HG02870 (cell line): ENCODE data around the gene NRBP1.

ENCODE experiments used
- ATAC-seq: cut with Tn5 transposase; IDR thresholded peaks from one replicate; pipeline ENCODE4 v1.9.1; 2021; ENCODE audit warnings: mild to moderate bottlenecking, moderate library complexity; ENCODE audit not compliant: unreplicated experiment

NRBP1 gene

DNA sequence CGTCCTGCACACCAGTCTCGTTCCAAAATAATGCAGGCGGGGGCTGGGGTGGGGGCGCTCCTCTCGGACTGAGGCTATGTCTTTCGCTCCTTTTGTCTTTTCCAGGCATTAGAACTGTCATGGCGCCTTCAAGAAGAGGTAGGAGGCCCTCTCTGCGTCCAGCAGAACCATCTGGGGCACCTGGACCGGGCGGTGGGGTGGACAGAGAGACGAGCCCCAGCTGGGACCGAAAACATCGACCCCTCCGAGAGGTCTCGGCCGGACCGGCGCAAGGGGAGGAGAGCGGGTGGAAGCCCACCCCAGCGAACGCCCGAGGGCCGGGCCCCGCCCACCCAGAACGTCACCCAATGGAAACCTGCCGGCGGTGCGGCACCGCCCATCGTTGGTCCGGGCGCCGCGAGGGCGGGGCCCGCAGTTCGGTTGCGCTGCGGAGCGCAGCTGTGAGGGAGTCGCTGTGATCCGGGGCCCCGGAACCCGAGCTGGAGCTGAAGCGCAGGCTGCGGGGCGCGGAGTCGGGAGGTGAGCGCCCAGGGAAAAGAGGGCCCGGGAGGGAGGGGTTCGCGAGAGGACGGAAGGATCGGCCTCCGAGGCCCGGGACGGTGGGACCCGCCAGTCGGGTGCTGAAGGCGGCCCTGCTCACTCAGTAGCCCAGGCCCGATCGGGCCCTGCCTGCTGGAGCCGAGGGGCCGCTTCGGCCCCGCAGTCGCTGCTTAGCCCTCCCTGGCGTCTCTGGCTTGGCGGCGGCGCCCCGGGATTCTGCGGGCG, at the start of gene NRBP1:
Gene NRBP1 (plus strand): TSS at position 419 of the 765 bp plus-strand sequence. CDS start 4,643 bp downstream, outside the sequence.
- peak; percentile 86 for ATAC-seq

- ATAC-seq: no peak
Observed at GRCh38 chr2:27378809-27379290, 49.6 kb upstream of the NRBP1 start.

GRCh38 chr2:27379383-27379835, 49.0 kb upstream of the NRBP1 start:
- no peak for ATAC-seq

DNA sequence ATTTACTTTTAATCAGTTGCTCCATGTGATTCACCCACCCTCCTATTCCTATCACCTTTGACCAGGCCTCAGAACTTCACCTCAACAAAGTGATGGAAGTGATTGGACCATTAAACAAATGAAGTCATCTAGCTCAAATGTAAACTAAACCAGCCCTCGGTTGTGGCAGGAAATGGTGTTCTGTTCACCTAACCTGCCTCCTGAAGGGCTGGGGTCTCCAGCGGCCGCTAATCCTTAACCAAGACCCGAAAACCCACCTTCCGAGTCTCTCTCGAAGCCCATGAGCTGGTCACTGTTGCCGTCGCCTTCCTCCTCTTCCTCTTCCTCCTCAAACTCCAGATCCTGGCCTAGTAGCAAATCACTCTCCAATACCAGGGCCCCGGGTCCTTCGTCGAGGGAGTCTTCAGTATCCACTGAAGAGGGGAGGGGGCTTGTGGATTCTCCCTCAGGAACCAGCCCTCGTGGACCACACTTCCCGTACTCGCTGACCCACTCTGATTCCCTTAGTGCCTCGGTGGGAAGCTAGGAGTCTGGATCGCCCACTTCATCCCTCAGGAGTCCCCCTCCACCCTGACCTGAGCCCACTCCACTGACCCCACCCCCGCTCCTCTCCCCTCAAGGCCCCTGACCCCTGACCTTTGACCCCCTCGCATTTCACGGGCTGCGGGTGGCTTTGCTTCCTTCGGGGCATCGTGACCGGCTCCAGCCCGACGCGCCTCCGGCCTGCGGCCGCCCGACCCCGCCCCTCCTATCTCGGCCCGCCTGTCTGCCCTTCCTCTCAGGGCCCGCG, 48.4 kb upstream of the NRBP1 start:
- ATAC-seq: peak; percentile 30

DNA sequence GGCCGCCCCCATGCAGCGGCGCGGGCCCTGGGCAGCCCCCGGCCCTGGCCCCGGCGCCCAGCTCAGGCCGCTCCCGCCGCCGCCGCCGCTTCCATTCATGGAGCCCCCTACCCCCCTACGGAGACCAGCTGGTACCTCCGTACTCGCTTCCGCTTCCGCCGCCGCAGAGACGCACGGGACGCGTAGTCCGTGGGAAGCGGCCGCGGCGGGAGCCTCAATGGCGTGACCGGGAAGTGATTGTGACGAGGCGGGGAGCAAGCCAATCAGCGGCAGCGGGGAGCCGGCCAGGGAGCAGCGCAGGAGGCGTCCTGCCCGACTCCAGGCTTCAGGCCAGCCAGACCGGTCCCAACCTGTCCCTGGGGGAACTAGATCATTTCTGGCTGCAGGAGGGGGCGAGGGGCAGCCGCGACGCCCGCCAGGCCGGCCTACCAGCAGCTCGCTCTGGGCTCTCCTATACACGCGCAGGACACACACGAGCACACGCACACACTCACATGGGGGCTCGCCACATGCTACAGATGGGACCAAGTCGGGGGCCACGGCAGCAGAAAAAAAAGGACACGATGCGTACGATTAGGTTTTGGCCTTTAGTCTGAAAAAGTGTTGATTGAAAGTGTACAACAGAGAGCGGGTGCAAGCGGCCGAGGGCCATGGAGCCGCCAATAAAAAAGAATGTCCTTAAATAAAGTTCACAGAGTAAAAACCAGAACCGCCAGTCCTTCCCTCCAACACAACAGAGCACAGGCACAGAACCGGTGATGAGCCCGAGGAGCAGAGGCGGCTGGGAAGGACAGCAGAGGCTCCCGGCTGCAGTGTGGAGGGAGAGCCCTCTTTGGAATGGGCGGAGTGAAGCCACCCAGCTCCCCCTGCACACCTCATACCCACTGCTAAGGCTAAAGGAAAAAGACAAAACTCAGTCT, 47.5 kb upstream of the NRBP1 start, which contains the start of gene ZNF513:
Gene ZNF513 (minus strand): TSS at position 109 of the 920 bp plus-strand sequence. CDS start 208 bp downstream, outside the sequence.
- peak; percentile 84 for ATAC-seq

GRCh38 chr2:27381577-27382181, 46.8 kb upstream of the NRBP1 start:
- ATAC-seq: no peak

- ATAC-seq: no peak
Observed at GRCh38 chr2:27390822-27391679, 37.4 kb upstream of the NRBP1 start.

DNA sequence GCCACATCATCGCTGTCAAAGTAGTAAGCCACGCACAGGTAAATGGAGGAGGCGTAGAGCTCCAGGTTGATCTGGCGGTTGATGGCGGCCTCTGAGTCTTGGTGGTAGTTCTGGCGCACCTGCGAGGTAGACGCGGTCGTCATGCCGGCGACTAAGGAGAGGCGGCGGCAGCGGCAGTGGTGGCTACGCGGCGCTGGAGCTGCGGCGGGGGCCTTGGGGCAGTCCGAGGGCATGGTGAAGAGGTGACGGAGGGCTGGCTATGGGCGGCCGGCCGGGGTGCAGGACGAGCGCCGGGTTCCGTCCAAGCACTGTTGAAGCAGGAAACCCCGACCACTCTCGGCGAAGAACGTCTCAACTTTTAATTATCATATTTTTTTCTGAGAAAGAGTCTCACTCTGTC, 35.2 kb upstream of the NRBP1 start:
- ATAC-seq: no peak

GRCh38 chr2:27398962-27399361, 29.5 kb upstream of the NRBP1 start:
- no peak for ATAC-seq

- no peak for ATAC-seq
Observed at GRCh38 chr2:27400348-27401135, 27.9 kb upstream of the NRBP1 start.

DNA sequence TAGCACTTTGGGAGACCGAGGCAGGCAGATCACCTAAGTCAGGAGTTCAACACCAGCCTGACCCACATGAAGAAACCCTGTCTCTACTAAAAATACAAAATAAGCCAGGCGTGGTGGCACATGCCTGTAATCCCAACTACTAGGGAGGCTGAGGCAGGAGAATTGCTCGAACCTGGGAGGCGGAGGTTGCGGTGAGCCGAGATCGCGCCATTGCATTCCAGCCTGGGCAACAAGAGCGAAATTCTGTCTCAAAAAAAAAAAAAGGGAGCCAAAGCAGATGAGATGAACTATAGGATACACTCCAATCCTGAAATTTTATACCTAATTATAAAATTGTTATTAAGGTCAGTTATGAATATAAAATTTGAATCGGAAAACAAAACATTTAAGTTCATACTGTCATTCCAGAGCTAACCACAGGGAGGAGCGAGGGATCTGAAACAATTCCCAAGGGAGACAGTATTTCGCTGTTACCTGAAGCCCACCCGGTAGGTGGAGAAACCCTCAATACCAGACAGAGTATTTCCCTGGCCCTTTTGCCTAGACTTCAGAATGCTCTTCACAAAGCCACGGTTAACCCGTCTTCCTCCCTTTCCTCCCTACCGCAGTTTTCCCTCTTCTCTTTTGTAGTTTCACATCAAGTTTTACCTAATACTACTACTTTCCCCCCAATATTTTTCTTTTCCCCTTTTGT, 20.5 kb upstream of the NRBP1 start:
- ATAC-seq: no peak

DNA sequence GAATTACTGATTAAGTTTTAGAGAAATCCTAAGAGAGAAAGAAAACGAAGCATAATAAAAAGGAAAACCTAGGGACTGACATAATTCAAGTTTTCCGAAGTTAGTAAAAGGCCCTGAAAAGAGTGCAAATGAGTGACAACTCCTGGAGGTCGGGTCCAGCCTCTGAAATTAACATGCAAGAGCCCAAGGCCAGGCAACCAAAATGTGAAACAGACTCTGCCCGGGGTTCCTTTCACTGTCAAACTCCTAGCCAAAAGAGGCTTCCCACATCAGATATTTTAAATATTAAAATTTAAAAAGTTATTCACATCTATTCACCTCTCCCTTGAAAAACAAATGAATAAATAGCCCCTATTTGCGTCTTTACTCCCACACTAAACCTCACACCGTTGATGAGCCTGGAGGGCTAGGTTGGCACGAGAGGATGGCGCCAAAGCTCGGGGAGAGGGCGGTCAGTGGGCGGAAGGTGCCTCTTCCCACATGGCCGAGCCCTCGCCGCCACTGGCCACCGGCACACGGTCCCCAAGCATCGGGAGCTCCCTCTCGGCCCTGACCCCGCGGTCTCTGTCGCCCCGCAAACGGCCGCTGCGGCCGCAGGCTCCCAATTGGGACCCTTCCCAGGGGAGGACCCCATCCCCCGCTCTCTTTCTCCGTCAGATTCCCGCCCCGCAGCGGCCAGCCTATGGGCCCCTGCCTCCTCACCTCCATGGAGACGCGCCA, 19.7 kb upstream of the NRBP1 start:
- peak; percentile 18 for ATAC-seq

- peak; percentile 86 for ATAC-seq
Observed at GRCh38 chr2:27409321-27410073, 18.9 kb upstream of the NRBP1 start, which contains the start of gene PPM1G. Gene PPM1G, minus strand, starts transcription at chr2:27409591. Its CDS starts 169 bp downstream, at chr2:27409422.

DNA sequence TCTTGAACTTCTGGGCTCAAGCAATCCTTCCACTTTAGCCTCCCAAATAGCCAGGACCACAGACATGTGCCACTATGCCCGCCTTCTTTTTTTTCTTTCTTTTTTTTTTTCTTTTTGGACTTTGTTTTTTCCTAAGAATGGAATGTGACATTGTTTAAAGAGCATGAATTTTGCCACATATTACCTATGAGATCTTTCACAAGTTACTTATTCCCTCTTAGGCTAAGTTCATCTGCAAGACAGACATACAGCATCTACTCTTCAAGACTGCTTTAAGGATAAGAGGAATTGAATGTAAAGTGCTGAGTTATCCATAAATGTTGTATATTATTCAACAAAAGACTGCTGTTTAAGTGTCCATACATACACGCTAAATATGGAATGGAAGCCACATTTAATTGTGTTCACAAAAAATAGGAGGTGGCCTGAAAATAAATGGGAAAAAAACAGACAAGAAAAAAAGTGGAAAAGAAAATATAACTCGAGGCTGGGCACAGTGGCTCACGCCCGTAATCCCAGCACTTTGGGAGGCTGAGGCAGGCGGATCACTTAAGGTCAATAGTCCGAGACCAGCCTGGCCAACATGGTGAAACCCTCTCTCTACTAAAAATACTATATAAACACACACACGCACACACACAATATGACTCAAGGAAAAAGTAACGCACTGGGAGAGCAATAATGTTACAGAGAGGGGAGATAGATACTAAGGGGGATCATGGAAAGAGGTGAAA, 15.8 kb upstream of the NRBP1 start:
- ATAC-seq: no peak

- no peak for ATAC-seq
Observed at GRCh38 chr2:27416151-27416550, 12.3 kb upstream of the NRBP1 start.

DNA sequence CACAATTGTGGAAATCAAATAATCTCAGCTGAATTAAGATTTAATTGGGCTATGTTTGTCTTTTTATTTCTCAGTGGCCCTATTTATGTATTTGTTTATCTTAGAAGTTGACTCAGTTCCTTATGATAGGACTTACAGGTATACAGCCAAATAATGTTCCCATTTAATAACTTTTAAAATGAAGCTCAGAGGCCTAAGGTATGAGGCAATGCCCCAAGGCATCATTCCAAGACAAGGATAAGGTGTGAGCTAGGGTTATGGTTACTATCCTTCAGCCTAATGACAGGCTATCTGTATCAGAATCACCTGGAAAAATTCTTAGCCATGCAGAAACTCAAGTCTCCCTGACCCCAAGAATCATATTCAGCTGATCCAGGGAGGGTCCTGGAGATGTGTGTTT, 7.4 kb upstream of the NRBP1 start:
- ATAC-seq: no peak
